BLaER1 (cell line): ENCODE data around the gene BPHL.
A peak's percentile ranks its signal among the peaks of the same experiment; 100 is the strongest.
"Not testable (repeated sequence)": the region's sequence is repeated elsewhere in the genome, so short reads cannot be mapped to it uniquely, and the experiment has no call there.

Experiments used
- H3K27ac ChIP-seq: shearing (Covaris generic); formaldehyde crosslinking; 2 replicates; pipeline ENCODE4 v1.8.1; 2022
- H3K27me3 ChIP-seq: shearing (Covaris generic); formaldehyde crosslinking; 2 replicates; pipeline ENCODE4 v1.8.1; 2022
- H3K36me3 ChIP-seq: shearing (Covaris generic); formaldehyde crosslinking; 2 replicates; pipeline ENCODE4 v1.8.1; 2022
- H3K4me1 ChIP-seq: shearing (Covaris generic); formaldehyde crosslinking; 2 replicates; pipeline ENCODE4 v1.8.1; 2022
- H3K4me2 ChIP-seq: shearing (Covaris generic); formaldehyde crosslinking; 2 replicates; pipeline ENCODE4 v1.8.1; 2022
- H3K4me3 ChIP-seq: shearing (Covaris generic); formaldehyde crosslinking; 2 replicates; pipeline ENCODE4 v1.8.1; 2022
- H3K9ac ChIP-seq: shearing (Covaris generic); formaldehyde crosslinking; 2 replicates; pipeline ENCODE4 v1.8.1; 2022
- H3K9me3 ChIP-seq: shearing (Covaris generic); formaldehyde crosslinking; 2 replicates; pipeline ENCODE4 v1.8.1; 2022
- H4K20me1 ChIP-seq: shearing (Covaris generic); formaldehyde crosslinking; 2 replicates; pipeline ENCODE4 v1.8.1; 2022
- Cebpa-rat ChIP-seq: shearing (Covaris generic); IDR thresholded peaks from 2 replicates; pipeline ENCODE4 v1.8.1; 2022

BPHL gene

DNA sequence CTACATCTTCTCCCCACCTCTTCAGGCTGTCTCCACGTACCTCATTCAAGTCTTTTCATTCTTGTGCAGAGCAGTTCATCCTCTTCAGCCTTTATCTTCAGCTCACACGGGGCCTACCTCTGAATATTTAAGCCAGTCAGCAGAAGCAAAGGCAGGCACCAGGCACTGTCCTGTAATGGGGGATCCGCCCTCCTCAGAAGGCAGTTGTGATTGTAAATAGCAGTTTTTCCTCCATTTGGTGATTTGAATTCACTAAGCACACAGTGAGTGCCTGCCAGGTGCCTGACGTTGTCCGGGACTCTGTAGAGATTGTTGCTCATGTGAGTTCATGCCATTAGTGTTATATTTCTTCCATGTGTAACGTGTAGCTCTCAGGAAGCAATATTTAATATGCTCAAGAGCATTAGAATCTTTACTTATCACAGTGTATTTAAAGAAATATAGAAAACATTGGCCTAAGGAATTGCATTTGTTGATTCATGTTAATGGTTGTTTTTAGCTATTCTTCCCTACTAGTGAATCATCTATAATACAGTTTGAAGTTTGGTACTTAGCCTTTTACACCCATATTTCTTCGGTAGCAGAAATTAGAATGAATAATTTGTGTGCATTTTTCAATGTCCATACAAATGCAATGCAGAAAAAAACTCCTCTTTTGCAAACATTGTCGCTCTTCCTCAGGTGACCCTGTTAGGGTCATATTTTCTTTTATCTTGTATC, 17.9 kb downstream of the BPHL start:
- Histone ChIP-seq H4K20me1 (no peaks in the 10 kb centered on the region), H3K9ac (no peak overlapping the region), H3K4me3 (no peak overlapping the region), H3K9me3 (no peaks in the 10 kb centered on the region), H3K4me2 (no peak overlapping the region), H3K27me3 (no peaks in the 10 kb centered on the region), H3K36me3 (peaks cover 53% of the 10 kb centered on the region), H3K27ac (no peak overlapping the region), H3K4me1 (peaks cover 27% of the 10 kb centered on the region)
- no peak for TF ChIP-seq Cebpa-rat

DNA sequence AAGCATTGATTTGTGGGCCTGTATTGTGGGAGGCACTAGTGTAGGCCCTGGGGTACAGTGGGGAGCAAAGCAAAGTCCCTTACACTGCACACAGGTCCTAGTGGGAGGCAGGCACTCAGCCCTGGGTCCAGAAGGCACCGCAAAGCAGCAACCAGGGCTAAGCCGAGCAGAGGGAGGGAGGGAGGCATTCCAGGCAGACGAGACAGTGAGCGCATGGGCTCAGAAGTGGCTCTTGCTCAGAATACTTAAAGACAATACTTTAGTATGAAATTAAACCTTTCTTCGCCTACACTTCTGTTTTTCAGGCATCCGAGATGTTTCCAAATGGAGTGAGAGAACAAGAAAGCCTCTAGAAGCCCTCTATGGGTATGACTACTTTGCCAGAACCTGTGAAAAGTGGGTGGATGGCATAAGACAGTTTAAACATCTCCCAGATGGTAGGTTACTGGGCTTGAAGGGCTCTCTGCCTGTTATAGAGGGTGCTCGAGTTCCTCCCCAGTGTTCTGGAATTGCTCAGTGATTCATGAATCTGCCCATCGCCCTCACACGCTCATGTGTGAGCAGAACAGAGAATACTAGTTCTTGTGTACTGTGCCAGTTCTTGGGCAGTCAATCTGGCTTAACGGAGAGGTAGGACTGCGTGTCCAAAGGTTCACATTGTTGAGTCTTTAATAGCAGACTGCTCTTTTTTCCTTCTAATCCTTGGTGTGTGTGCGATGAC, 18.7 kb downstream of the BPHL start:
- no peak overlapping the region for H3K9ac ChIP-seq
- H3K27me3 ChIP-seq: no peaks in the 10 kb centered on the region
- H3K4me2 ChIP-seq: no peak overlapping the region
- H3K4me1 ChIP-seq: peaks cover 27% of the 10 kb centered on the region
- peaks cover 49% of the 10 kb centered on the region for H3K36me3 ChIP-seq
- no peaks in the 10 kb centered on the region for H3K9me3 ChIP-seq
- H3K4me3 ChIP-seq: no peak overlapping the region
- no peak overlapping the region for H3K27ac ChIP-seq
- H4K20me1 ChIP-seq: no peaks in the 10 kb centered on the region
- no peak for TF ChIP-seq Cebpa-rat

DNA sequence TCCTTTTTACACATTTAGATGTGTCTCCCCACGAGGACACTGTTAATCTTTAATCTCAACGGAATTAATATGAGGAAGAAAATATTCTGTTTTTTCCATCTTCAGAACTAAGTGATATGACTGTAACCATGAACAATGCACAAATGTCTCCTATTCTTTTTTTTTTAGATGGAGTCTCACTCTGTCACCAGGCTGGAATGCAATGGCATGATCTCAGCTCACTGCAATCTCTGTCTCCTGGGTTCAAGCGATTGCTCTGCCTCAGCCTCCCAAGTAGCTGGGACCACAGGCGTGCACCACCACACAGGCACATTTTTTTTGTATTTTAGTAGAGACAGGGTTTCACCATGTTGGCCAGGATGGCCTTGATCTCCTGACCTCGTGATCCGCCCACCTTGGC, 19.4 kb downstream of the BPHL start:
- not testable (repeated sequence) for H3K9ac ChIP-seq, H3K9me3 ChIP-seq, H3K27ac ChIP-seq, H3K27me3 ChIP-seq, H4K20me1 ChIP-seq, H3K4me2 ChIP-seq, H3K4me3 ChIP-seq
- H3K4me1 ChIP-seq: peaks cover 27% of the 10 kb centered on the region
- peaks cover 47% of the 10 kb centered on the region for H3K36me3 ChIP-seq

DNA sequence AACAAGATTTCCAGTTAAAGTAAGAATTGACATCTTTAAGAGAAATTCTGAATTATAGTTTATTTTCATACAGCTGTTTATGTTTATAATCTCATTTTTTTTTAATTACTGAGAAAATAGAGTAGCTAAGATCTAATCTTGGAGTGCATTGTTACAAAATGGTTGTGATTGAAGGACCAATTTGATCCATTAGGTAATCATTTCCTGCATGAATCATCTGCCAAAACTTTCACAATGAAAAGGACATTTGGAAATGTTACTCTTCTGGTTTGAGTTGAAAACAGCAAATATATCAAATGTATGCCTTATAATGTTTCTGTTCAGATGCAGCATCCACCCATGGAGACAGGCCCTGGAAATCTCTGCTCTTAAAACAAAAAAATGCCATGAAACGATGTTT, 19.8 kb downstream of the BPHL start:
- Histone ChIP-seq H3K4me2 (peak overlapping the region; percentile 70), H3K4me3 (no peak overlapping the region), H3K4me1 (peaks cover 27% of the 10 kb centered on the region), H4K20me1 (no peaks in the 10 kb centered on the region), H3K36me3 (peaks cover 47% of the 10 kb centered on the region), H3K9me3 (no peaks in the 10 kb centered on the region), H3K27me3 (no peaks in the 10 kb centered on the region), H3K27ac (no peak overlapping the region), H3K9ac (no peak overlapping the region)
- no peak for TF ChIP-seq Cebpa-rat

DNA sequence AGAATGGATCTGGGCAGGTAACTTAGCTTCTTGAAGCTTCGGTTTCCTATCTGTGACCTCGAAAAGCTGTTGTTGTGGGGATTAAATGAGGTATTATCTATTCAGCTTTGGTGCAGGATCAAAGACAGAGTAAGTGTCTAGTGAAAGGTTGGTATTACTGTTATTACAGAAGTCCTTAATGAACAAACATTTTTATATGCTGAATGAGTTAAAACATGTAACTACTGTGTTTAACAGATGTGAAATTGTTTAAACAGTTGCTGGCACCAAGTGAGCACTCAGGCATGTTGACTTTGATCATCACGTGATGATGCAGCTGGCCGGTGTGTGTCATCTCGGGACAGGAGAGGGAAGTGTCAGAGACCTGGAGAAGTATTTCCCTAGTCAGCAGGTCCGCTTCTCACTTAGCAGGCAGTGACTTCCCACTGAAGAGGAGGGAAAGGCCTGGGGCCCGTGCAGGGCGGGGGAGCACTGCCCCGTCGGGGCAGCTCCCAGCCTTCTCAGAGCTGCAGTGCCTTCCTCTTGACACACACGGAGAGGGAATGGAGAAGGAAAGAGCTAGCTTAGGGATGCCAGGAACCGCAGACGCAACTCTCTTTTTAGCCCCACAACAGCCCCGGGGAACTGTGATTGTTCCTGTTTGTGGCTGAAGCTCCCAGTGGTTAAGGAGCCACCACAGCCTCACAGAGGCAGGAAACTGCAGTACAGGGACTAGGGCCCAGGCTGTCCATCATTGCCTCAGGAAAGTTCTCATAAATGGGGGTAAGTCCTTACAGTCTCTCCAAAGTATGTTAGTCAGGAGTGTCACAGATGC, 20.8 kb downstream of the BPHL start:
- TF ChIP-seq Cebpa-rat: no peak
- Histone ChIP-seq H3K27me3 (no peaks in the 10 kb centered on the region), H4K20me1 (no peaks in the 10 kb centered on the region), H3K9me3 (no peaks in the 10 kb centered on the region), H3K9ac (no peak overlapping the region), H3K36me3 (peaks cover 49% of the 10 kb centered on the region), H3K27ac (peak overlapping the region; percentile 1), H3K4me3 (no peak overlapping the region), H3K4me1 (peaks cover 27% of the 10 kb centered on the region), H3K4me2 (peak overlapping the region; percentile 70)

DNA sequence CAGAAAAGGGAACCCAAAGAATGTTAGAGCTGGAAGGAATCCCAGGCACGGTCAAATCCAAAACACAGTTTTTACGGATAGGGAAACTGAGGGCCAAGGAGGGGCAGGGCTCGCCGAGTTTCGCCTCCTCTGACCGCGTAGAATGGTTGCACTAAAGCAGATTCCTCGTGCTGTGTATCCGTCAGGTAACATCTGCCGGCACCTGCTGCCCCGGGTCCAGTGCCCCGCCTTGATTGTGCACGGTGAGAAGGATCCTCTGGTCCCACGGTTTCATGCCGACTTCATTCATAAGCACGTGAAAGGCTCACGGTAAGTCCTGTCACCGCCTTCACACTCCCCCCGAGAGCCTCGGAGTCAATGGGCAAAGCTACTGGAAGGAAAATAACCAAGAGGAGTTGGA, 21.7 kb downstream of the BPHL start:
- H3K4me1 ChIP-seq: peaks cover 27% of the 10 kb centered on the region
- no peaks in the 10 kb centered on the region for H3K9me3 ChIP-seq
- H3K4me3 ChIP-seq: no peak overlapping the region
- H3K9ac ChIP-seq: no peak overlapping the region
- peak overlapping the region; percentile 70 for H3K4me2 ChIP-seq
- peaks cover 49% of the 10 kb centered on the region for H3K36me3 ChIP-seq
- no peak for TF ChIP-seq Cebpa-rat
- H4K20me1 ChIP-seq: no peaks in the 10 kb centered on the region
- H3K27ac ChIP-seq: no peak overlapping the region
- H3K27me3 ChIP-seq: no peaks in the 10 kb centered on the region

DNA sequence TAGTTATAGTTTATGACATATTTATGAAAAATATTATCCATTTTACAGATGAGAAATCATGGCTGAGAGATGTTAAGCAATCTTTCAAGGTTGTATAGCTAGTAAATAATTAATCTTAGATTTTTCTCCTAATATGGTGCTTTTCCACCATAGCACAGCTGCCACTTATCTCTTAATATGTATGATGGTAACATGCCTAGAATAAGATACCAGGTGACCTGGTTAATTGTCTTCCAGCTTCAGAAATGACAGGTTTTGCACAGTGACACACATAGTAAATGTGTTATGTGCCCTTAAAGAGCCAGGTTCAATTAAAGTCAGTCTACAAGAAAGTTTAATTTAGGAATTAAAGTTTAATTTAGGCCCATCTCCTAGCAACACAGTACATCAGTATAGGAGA, 24.0 kb downstream of the BPHL start:
- Histone ChIP-seq H3K4me3 (no peak overlapping the region), H3K27ac (no peak overlapping the region), H3K9ac (no peak overlapping the region), H3K27me3 (no peaks in the 10 kb centered on the region), H3K4me1 (peaks cover 32% of the 10 kb centered on the region), H3K9me3 (peaks cover 3% of the 10 kb centered on the region; the same call in 1 of the 2 replicates), H3K4me2 (no peak overlapping the region), H4K20me1 (no peaks in the 10 kb centered on the region), H3K36me3 (peaks cover 39% of the 10 kb centered on the region)
- TF ChIP-seq Cebpa-rat: no peak

DNA sequence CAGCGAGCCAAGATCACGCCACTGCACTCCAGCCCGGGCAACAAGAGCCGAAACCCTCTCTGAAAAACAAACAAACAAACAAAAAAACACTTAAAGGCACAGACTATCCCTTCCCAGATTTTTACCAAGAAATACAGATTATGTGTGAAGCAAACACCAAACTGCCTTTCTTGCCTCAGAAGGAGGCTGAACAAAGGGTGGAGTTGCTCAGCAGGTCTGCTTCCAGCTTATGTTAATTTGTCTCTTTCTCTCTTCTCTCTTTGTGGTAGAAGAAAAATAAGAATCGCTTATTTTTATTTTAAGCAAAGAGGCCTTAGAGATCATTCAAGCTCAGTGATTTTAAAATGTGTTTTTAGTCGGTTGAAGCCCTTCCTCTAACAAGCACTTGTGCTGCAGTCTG, 24.6 kb downstream of the BPHL start:
- no peaks in the 10 kb centered on the region for H3K27me3 ChIP-seq
- H3K36me3 ChIP-seq: peaks cover 39% of the 10 kb centered on the region
- no peak overlapping the region for H3K27ac ChIP-seq
- no peak for TF ChIP-seq Cebpa-rat
- H4K20me1 ChIP-seq: no peaks in the 10 kb centered on the region
- peaks cover 9% of the 10 kb centered on the region; the same call in 1 of the 2 replicates for H3K9me3 ChIP-seq
- peaks cover 31% of the 10 kb centered on the region for H3K4me1 ChIP-seq
- H3K4me2 ChIP-seq: no peak overlapping the region
- H3K9ac ChIP-seq: no peak overlapping the region
- H3K4me3 ChIP-seq: no peak overlapping the region

DNA sequence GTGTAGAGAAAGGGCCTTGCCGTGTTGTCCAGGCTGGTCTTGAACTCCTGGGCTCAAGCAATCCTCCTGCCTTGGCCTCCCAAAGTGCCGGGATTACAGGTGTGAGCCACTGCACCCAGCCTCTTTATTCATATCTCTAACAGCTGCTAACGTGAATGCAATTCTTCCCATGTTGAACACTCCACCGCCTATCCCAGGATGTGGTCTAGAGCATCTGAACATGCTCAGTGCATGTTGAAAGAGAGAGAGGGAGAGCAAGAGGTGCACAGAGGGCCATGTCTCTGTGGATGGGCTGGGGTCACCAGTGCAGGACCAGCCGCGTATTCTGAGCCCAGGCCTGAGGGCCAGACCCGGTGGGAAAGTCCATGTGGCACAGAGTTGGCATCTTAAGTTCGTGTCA, 26.1 kb downstream of the BPHL start:
- peaks cover 50% of the 10 kb centered on the region for H3K36me3 ChIP-seq
- no peak for TF ChIP-seq Cebpa-rat

More for the DNA sequence above, 26.1 kb downstream of the BPHL start:
- no peak overlapping the region for H3K4me2 ChIP-seq
- no peaks in the 10 kb centered on the region for H3K27me3 ChIP-seq
- peaks cover 17% of the 10 kb centered on the region for H3K4me1 ChIP-seq
- no peaks in the 10 kb centered on the region for H4K20me1 ChIP-seq
- H3K9me3 ChIP-seq: peaks cover 9% of the 10 kb centered on the region; the same call in 1 of the 2 replicates
- H3K4me3 ChIP-seq: no peak overlapping the region
- no peak overlapping the region for H3K9ac ChIP-seq
- H3K27ac ChIP-seq: no peak overlapping the region
